ENCODE measurements around the gene PLK3. TPM values are rescaled to one million over a fixed set of nuclear protein-coding genes. Genes with fewer than 3 reads are reported as not detected.
A peak's percentile ranks its signal among the peaks of the same experiment; 100 is the strongest.

The PLK3 gene
- total and polyA plus RNA-seq, 2 of the 4 experiments (the other 2 are of a cell fraction), result 15.8 to 51.6 TPM

- Histone ChIP-seq H2BK15ac (ENCODE audit: low read depth, low read length) (peak overlapping the region; percentile 33; the same call in 2 of the 3 replicates), H4K91ac (ENCODE audit: insufficient read depth, low read depth, low read length) (peak overlapping the region; percentile 100), H3K4me3 (ENCODE audit: insufficient read depth, low read depth, low read length) (peak overlapping the region; percentile 42), H3K36me3 (ENCODE audit: control insufficient read depth, insufficient read depth, low read length) (no peaks in the 10 kb centered on the region), H3K79me1 (ENCODE audit: low read depth in 1 of 2, low read length in 2 of 2) (peaks cover 2 to 3% of the 10 kb centered on the region in 2 experiments; a peak in 1 of 4 replicates), H3K27me3 (ENCODE audit: control insufficient read depth, insufficient read depth, low read length) (no peaks in the 10 kb centered on the region), H4K20me1 (ENCODE audit: insufficient read depth, low read length) (peaks cover 8% of the 10 kb centered on the region; the same call in 1 of the 2 replicates), H4K5ac (ENCODE audit: low read depth, low read length) (peak overlapping the region; percentile 84), H3K14ac (replicated peaks; ENCODE audit: low read depth, low read length) (peak overlapping the region; percentile 97), H3K18ac (ENCODE audit: low read depth, low read length) (peak overlapping the region; percentile 90), H2BK5ac (ENCODE audit: low read depth, low read length, poor library complexity, severe bottlenecking) (peak overlapping the region; percentile 99), H2BK20ac (ENCODE audit: low read depth, low read length) (peak overlapping the region; percentile 96), H3K56ac (ENCODE audit: extremely low read depth, insufficient read depth, low read length) (peak overlapping the region; percentile 100), H2AFZ (replicated peaks; ENCODE audit: low read length, poor library complexity) (peak overlapping the region; percentile 94), H2AK5ac (ENCODE audit: low read depth, low read length) (peak overlapping the region; percentile 100), H3K9me1 (ENCODE audit: insufficient read depth, low read length) (peaks cover 3% of the 10 kb centered on the region; the same call in 1 of the 2 replicates), H3K4me2 (ENCODE audit: low read depth, low read length) (peak overlapping the region; percentile 96), H3K4ac (ENCODE audit: low read depth, low read length) (peak overlapping the region; percentile 96), H2BK120ac (ENCODE audit: low read depth, low read length) (peak overlapping the region; percentile 96), H3K23ac (ENCODE audit: low read depth, low read length) (peak overlapping the region; percentile 89), H3K4me1 (ENCODE audit: control insufficient read depth, insufficient read depth, low read length) (peaks cover 5% of the 10 kb centered on the region), H3K9me3 (ENCODE audit: control insufficient read depth, insufficient read depth, low read length) (no peaks in the 10 kb centered on the region), H3K27ac (ENCODE audit: insufficient read depth, low read length) (peak overlapping the region; percentile 99), H3K9ac (ENCODE audit: low read depth, low read length) (peak overlapping the region; percentile 96), H2AK9ac (replicated peaks; ENCODE audit: low read depth, low read length, poor library complexity) (peak overlapping the region; percentile 94), H4K8ac (ENCODE audit: low read depth in 2 of 2, low read length in 2 of 2) (peak overlapping the region; percentile 83 to 96)
- dilution Hi-C loops (cut with HindIII; ENCODE audit: low sequenced_read_pairs, unreplicated experiment) (no loop called here), intact Hi-C loops (cut with micrococcal nuclease) (loop anchor here (2.0 kb wide), 1 partner anchor 21 kb away; no protein-coding TSS in a partner anchor), in situ Hi-C loops (cut with MboI; ENCODE audit: low sequenced_read_pairs) (no loop called here)
- DNase-seq, result peak; percentile 95
- TF ChIP-seq MXI1 (IDR thresholded peaks at IDR 0.05; ENCODE audit: borderline replicate concordance, low read depth, low read length) (no peak), MAZ (IDR thresholded peaks at IDR 0.05; ENCODE audit: borderline replicate concordance, low read depth, low read length) (peak; percentile 49; the same call in 1 of the 2 replicates), RCOR1 (IDR thresholded peaks at IDR 0.05; ENCODE audit: insufficient replicate concordance, low read length) (no peak), CHD1 (IDR thresholded peaks at IDR 0.05; ENCODE audit: low read depth, low read length) (peak; percentile 84; the same call in 1 of the 2 replicates), SMC3 (IDR thresholded peaks at IDR 0.05; ENCODE audit: low read depth, low read length) (no peak; the same call in 1 of the 2 replicates), CTCF (conservative IDR thresholded peaks at IDR 0.05; ENCODE audit: low read depth, low read length) (peak; percentile 8; the same call in 1 of the 2 replicates), CEBPB (IDR thresholded peaks at IDR 0.05; ENCODE audit: low read depth, low read length) (peak; percentile 54; the same call in 1 of the 2 replicates), BHLHE40 (IDR thresholded peaks at IDR 0.05; ENCODE audit: low read depth, low read length) (peak; percentile 4; the same call in 1 of the 2 replicates), ELK1 (IDR thresholded peaks at IDR 0.05; ENCODE audit: borderline replicate concordance, low read depth, low read length) (no peak), POLR2A (IDR thresholded peaks at IDR 0.05; ENCODE audit: low read depth, low read length) (peak; percentile 100), RAD21 (IDR thresholded peaks at IDR 0.05; ENCODE audit: low read length) (peak; percentile 16; the same call in 1 of the 2 replicates)
- 0% methylated on average over 9 of the region's 33 CpGs; no CpG with 5 or more reads in 1 of the 2 experiments for WGBS, 2 experiments (ENCODE audit: extremely low coverage in 2 of 2, insufficient read length in 1 of 2)
- BruUV-seq (replicated peaks), result TSS peak; percentile 100
- CTCF ChIA-PET, result interaction anchor here (0.6 to 1.9 kb wide), 4 partner anchors 9 to 25 kb away, joined by 3 to 8 read pairs (median 4); partner anchors contain the start of gene PLK3
- POLR2A ChIA-PET (ENCODE audit: unreplicated experiment), result interaction anchor here (0.6 to 3.2 kb wide), 18 partner anchors 11 to 1172 kb away, joined by 3 to 30 read pairs (median 4); partner anchors contain the start of genes BTBD19, DYNLT4, HECTD3 and PLK3
- peak; percentile 84 for ATAC-seq (ENCODE audit: low read depth)
Measured at GRCh38 chr1:44819608-44820327, 19.6 kb downstream of the PLK3 start.
